Myocyte (in vitro differentiated cells): ENCODE data around the gene LHPP. TPM values are rescaled to one million over a fixed set of nuclear protein-coding genes. Genes with fewer than 3 reads are reported as not detected.

Experiments
- DNase-seq: peaks from one replicate; pipeline ENCODE4 v3.0.0-alpha.2; 2012; ENCODE audit warnings: low read depth
- total RNA-seq: library from RNA; depleted of rRNA; stranded (reverse); fragments of >200 nt; gene quantifications from 2 replicates; pipeline ENCODE4 v1.2.3, GENCODE V29; 2014

LHPP gene
- total RNA-seq, 1 donor from 2014 or later = 8.1 TPM

DNA sequence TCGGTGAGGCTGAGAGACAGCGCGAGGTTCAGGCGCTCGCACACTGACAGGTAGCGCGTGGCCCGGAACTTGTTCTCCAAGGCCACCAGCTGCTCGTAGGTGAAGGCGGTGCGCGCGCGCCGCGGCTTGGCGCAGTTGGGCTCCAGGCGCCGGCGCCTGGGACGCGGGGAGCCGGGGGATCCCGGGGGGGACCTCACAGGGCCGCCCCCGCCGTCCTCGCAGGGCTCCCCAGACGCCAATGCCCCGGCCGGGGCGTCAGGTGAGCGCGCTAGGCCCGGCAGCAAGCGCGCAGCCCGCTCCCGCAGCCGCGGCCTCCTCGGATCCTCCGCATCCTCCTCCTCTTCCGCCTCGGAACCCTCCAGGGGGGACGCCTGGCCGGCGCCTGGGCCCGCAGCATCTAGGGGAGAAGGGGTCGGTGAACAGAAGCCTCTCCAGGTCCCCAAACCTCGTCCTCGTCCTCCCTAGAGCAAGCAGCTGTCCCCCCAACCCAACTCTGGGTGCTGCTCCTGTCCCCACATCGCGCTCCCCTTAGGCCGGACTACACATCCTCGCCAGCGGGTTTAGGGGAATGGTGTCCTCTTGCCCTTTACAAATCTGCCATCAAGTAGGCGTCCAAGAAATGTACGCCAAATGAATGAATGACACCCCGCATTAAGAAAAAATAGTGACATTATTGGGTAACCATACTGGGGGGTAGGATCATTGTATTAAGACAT lies 13.7 kb upstream of the LHPP start:
- DNase-seq = no peak

GRCh38 chr10:124448696-124449169 lies 12.9 kb upstream of the LHPP start:
- no peak for DNase-seq

DNA sequence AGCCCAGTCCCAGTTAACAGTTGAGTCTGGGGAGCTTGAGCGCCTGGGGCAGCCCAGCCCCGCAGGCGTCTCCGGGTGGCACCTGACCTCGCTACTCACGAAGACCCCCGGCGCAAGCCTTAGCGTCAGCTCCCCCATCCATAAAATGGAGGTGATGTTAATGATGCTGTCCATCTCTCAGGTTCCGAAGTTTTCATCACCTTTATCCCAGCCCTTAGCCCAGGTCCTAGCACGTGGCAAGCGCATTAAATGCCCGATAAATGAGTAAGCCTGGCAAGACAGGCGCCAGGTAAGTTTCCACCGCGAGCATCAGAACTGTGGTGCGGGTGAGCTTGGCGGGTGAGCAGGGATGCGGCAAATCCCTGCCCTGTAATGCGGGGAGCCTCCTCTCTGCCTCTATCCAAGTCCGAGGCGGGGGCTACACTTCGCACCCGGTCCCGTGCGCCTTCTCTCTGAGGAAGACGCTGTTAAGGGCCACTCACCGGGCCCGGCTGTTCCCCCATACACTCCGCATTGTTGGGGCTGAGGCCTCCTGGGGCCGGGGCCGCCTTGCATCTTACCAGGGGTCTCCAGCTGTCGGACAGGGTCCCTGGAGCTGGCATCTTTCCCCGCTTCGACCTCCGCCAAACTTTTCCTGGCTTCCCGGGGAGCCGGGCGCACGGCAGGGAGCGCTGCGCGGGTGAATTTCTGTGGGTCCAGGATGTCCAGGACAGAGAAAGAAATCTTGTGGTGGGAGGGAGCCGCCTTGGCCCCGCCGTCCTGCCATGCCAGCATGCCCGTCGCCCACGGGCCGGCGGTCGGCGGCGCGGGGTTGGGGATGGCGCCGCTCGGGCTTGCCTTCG lies 12.2 kb upstream of the LHPP start:
- no peak for DNase-seq

DNA sequence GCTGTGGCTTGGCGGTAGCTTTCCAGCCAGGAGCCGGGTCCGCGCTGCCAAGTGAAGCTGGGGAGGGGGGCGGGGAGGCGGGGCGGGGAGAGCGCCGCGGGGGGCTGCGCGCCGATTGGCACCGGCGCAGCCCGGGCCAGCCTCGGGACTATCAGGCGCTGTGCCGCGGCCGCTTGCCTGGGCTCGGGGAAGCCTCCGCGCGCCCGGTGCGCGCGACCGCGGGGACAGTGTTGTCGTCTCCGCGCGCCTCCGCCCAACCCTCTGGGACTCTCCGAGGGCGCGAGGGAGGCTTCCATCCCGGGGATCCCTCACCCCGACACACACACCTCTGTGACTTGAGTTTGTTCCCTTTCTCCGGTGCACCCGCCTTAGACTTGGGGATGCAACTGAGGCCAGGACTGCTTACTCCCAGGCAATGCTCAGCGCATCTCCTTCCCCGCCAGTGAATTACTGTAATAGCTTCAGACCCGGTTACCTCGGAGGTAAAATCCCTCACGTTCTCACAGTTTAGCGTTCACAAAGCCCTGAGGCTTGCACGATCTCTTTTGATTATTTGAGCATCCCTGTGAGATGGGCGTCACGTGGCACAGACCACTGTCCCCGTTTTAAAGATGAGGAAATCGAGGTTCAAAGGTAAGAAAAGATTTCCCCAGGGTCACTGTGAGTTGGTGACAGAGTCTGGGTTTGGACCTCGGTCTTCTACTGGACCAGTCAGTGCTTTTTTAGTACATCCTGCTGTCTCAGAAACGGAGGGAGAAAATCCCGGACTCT lies 11.4 kb upstream of the LHPP start, which contains the start of gene NKX1-2:
TSS of gene NKX1-2 (minus strand) at position 24 of the 771 bp plus-strand sequence. CDS start 92 bp downstream, outside the sequence.
- no peak for DNase-seq

GRCh38 chr10:124450783-124451057 lies 10.9 kb upstream of the LHPP start:
- no peak for DNase-seq

DNA sequence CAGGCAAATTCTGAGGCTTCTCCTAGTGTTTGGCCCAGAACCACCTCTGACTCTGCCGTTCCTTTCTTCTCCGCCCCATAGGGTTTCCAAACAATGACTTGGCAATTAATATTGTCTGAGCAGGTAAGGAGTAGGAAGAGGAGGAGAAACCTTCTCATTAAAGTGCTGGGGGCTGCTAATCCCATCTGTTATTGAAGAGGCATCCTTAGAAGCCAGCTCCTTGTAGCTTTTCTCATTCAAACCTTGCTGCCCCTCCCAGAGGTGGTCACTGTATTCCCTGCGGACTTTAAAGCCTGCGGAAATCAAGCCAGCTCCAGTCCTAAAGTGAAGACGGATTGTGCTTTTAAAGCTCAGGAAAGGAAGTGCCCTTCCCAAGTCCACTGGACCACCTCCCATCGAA lies 10.3 kb upstream of the LHPP start:
- no peak for DNase-seq

DNA sequence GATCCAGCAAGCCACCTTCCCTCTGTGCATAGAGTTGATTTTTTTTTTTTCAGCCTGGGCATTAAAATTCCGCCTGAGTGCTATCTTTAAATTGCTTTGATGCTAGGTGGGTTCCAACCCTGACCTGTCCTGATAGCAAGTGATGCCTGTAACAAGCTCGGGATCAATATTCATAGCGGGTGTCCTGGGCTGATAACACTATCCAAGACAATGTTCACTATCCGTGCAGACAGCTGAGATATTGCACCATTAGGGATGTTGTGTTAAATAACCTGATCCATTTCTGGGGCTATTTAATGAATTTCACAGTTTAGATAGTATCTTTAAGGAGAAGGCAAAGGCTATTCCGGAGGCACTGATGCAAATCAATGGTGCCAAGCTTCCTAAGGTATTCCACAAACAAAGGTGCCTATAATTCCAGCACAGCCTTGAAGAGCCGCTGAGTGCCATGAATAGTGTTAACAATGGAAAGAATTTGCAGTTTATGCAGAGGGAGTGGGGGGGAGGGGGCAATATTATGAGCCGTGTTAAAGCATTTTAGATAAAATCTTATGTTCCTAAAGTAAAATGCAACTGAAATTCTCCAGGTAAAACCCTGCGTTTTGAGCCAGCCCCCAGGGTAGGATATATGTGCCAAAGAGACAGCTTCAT lies 7.5 kb upstream of the LHPP start:
- no peak for DNase-seq

- no peak for DNase-seq
These were observed 6.2 kb upstream of the LHPP start for GRCh38 chr10:124455441-124455840.

DNA sequence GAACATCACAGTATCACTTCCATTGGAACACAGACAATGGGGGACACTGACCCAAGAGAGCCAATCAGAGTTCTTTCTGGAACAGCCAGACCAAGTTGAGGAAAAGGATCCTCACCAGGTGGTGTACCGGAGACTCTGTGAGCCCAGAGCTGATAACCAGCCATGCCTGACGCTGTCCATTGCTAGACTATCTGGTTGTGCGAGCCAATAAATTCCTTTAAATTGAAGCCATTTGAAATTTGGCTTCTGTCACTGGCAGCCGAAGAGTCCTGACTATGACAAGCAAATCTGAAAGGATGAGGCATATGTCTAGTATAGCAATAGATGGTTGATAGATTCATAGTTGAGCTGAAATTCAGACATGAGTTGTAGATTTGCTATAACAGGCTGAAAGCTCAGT lies 3.1 kb upstream of the LHPP start:
- DNase-seq = no peak

DNA sequence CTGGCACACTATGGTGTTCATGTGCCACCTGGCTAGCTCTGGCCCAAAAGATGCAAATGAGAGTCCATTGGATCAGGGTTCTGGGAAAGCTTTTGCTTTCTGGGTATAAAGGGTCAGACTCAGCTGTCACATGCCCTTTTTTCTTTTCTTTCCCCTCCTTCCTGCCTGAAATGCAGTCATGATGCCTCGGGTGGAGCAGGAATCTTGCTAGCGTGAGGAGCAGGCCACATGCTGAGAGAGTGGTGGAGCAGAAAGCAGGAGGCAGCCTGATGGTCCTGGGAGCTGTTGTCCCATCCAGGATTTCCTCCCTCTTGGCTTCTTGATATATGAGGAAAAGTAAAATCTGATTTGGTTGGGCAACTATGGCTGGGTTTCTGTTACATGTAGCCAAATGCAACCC lies 2.7 kb upstream of the LHPP start:
- DNase-seq = no peak

- no peak for DNase-seq
These were observed 2.2 kb upstream of the LHPP start for GRCh38 chr10:124459395-124459794.

DNA sequence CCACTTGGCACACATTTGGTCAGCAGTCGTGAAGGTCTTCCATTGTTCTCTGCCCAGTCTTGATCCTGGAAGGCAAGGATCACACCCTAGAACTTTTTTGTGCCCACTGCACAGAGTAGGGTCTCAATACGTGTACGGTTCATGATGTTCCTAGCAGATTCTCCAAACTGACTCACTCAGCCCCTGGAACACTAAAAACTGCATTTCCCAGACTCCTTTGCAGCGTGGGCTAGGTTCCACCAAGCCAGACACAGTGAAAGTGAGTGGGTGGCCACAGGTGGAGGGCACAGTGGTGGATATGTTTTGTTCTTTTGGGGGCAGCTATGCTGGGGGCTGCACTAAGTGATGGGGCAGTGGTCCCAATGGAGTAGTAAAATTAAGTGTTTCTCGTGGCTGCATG lies 1.5 kb upstream of the LHPP start:
- no peak for DNase-seq

GRCh38 chr10:124462348-124462695 lies 699 bp downstream of the LHPP start:
- no peak for DNase-seq

GRCh38 chr10:124464028-124464965 lies 2.7 kb downstream of the LHPP start:
- DNase-seq = no peak

DNA sequence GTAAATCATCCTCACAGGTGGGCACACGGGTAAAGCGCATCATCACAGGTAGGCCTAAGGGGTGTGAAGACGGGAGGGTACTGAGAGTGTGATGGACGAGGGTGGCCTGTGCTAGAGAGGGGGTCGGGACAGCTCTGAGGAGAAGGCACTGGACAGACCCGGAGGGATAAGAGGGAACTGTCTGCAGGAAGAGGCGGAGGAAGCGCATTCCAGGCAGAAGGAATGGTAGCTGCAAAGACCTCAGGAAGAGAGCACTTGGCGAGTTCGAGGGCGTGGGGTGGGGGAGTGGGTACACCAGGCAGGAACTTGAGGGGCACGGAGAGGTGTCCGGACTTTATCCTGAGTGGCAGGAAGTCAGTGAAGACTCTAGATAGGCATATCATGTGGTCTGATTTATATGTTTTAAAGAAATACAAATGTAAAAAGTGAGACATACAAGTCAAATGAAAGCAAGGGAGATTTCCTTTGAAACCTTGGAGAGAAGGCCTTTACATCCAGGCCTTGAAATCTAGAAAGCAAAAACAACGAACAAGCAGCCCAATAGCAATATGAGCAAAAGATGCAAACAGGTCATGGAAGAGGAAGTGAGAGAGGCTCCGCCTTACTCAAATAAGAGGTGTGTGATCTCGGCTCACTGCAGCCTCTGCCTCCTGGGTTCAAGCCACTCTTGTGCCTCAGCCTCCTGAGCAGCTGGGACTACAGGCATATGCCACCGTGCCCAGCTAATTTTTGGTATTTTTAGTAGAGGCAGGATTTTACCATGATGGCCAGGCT lies 3.6 kb downstream of the LHPP start:
- DNase-seq = no peak

DNA sequence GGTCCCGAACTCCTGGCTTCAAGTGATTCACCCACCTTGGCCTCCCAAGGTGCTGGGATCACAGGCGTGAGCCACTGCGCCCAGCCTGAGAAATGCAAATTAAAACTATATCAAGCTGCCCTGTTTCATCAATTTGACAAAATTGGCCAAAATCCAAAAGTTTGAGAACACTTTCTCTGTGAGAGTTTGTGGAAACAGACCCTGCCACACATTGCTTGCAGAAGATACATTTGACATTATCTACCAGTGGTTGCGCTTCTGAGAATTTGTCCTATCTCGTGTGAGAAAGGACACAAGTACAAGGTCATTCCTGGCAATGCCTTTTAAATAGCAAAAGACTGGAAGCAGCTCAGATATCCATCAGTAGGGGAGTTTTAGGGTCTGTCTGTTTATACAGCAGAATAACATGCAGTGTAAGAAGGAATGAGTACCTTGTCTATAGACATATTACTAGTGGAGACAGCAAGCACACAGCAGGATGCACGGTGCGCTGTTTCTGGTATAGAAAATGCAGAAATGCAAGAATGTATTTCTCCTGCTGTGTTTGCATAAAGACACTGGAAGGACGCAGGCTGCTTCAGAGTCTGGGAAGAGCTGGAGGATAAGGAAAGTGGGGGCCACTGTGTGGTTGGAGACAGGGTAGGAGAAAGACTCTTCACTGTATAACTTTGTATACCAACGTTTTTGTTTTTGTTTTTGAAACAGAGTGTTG lies 4.3 kb downstream of the LHPP start:
- no peak for DNase-seq

- no peak for DNase-seq
These were observed 5.5 kb downstream of the LHPP start for GRCh38 chr10:124467165-124467564.

DNA sequence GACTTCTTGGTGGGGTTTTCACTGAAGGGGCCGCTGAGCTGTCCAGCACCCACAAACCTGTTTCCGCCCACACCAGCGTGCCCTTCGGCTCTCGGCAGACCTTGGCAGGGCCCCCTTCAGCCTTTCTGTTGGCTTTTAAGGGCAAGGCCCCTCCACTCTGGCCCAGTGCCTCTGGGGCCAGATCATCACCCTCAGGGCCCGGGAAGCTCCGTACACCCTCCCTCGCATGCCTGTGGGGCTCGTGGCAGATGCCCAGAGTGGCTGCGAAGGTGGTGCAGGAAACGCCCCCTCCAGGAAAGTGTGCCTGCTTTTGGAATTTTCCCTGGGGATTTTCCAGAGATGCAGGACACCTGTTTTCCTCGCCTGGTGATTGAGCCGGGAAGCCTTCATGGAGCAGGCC lies 7.0 kb downstream of the LHPP start:
- no peak for DNase-seq

- DNase-seq = no peak
These were observed 8.4 kb downstream of the LHPP start for GRCh38 chr10:124469956-124470484.
